ENCODE data around the gene SLC45A1.

DNA sequence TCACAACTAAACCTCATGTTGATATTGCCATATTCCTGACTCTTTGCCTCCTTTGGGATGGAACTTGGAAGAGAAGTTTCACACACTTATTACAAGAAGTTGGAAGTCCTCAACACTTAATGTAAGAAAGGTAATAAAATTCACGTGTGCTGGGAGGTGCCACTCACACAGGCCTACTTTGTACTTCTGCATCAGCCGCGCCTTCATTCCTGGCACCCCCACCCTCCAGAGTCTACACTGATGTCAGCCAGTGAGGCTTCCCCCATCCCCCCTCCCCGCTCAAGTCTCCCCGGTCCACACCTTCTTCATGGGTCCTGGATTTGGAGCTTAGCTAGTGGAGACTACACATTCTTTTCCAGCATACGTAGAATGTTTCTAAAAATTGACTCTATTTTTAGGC is 24.8 kb upstream of the SLC45A1 start:
- TF ChIP-seq, protein P1, sequence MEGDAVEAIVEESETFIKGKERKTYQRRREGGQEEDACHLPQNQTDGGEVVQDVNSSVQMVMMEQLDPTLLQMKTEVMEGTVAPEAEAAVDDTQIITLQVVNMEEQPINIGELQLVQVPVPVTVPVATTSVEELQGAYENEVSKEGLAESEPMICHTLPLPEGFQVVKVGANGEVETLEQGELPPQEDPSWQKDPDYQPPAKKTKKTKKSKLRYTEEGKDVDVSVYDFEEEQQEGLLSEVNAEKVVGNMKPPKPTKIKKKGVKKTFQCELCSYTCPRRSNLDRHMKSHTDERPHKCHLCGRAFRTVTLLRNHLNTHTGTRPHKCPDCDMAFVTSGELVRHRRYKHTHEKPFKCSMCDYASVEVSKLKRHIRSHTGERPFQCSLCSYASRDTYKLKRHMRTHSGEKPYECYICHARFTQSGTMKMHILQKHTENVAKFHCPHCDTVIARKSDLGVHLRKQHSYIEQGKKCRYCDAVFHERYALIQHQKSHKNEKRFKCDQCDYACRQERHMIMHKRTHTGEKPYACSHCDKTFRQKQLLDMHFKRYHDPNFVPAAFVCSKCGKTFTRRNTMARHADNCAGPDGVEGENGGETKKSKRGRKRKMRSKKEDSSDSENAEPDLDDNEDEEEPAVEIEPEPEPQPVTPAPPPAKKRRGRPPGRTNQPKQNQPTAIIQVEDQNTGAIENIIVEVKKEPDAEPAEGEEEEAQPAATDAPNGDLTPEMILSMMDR (IDR thresholded peaks at IDR 0.05): no peak
- no peak for TF ChIP-seq POLR2AphosphoS5 (IDR thresholded peaks at IDR 0.05)

Data from suprapubic skin (tissue), 3 donors.